HFFc6 (cell line): ENCODE measurements around the gene CAV1. TPM values are rescaled to one million over a fixed set of nuclear protein-coding genes. Genes with fewer than 3 reads are reported as not detected.

Source experiments
- DNase-seq: peaks from one replicate; pipeline ENCODE4 v3.0.0-alpha.2; 2018
- H3K27ac Mint-ChIP-seq: 2 replicates; pipeline ENCODE4 v1.8.0; 2020; ENCODE audit warnings: mild to moderate bottlenecking, mixed read lengths
- H3K27me3 Mint-ChIP-seq: 2 replicates; pipeline ENCODE4 v1.8.0; 2021; ENCODE audit warnings: mild to moderate bottlenecking, moderate library complexity, mixed read lengths; ENCODE audit not compliant: insufficient read depth
- H3K36me3 Mint-ChIP-seq: 2 replicates; pipeline ENCODE4 v1.8.0; 2021; ENCODE audit warnings: low read depth, mixed read lengths
- H3K4me1 Mint-ChIP-seq: 2 replicates; pipeline ENCODE4 v1.8.0; 2020; ENCODE audit warnings: low read depth, mixed read lengths
- H3K4me3 Mint-ChIP-seq: 2 replicates; pipeline ENCODE4 v1.8.0; 2020; ENCODE audit warnings: mild to moderate bottlenecking, moderate library complexity, mixed read lengths
- H3K9me3 Mint-ChIP-seq: 2 replicates; pipeline ENCODE4 v1.8.0; 2020; ENCODE audit warnings: mild to moderate bottlenecking, mixed read lengths
- total RNA-seq, 6 experiments: library from RNA; stranded (reverse); fragmentation: NEBNext Ultra II Directional; extraction: Animal tissue kit (Norgen Biotek cat#: 25700); gene quantifications; 2 replicates in 1 of 6; 3 replicates in 5 of 6; pipeline ENCODE4 v1.2.3, GENCODE V29; 2021
- TF ChIP-seq, protein P1 (sequence below): fragments of 200-600 bp; sonication (generic); IDR thresholded peaks from 2 replicates; pipeline ENCODE4 v1.5.0; 2021; ENCODE audit warnings: antibody characterized with exemption, mild to moderate bottlenecking

Gene CAV1
- total RNA-seq, 6 experiments from 2014 or later, result 938 to 1,171 (median 1,076) TPM

DNA sequence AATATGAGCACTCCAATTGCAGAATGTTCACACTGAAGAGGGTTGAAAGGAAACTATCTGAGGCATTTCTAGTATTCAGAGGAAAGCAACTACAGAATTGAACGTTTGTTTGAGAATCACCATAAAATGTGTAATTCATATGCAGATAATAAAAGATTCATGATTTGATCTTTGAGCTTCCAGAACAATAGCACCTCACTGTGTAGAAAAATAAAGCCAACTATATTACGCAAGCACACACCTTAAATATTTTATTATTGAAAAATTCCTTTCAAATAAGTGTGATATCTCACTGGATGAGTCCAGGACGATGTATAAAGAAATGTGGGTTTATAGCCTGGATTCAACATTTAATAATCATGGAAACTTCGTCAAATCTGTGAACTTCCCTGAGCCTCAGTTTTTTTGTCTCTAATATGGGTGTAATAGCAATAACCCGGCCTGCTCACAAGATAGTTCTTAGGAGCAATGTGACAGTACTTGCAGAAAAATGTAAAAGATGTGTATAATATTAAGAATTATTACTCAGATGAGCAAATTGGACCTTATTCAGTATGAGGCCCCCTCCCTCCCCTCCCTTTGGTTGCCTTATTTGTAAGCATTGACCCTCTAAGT, 36.8 kb upstream of the CAV1 start:
- Mint-ChIP-seq H3K4me1 (peaks cover 47% of the 10 kb centered on the region), H3K27me3 (peaks cover 2% of the 10 kb centered on the region; the same call in 1 of the 2 replicates), H3K36me3 (no peaks in the 10 kb centered on the region), H3K9me3 (no peaks in the 10 kb centered on the region), H3K27ac (no peak overlapping the region), H3K4me3 (no peak overlapping the region)
- TF ChIP-seq, protein P1, sequence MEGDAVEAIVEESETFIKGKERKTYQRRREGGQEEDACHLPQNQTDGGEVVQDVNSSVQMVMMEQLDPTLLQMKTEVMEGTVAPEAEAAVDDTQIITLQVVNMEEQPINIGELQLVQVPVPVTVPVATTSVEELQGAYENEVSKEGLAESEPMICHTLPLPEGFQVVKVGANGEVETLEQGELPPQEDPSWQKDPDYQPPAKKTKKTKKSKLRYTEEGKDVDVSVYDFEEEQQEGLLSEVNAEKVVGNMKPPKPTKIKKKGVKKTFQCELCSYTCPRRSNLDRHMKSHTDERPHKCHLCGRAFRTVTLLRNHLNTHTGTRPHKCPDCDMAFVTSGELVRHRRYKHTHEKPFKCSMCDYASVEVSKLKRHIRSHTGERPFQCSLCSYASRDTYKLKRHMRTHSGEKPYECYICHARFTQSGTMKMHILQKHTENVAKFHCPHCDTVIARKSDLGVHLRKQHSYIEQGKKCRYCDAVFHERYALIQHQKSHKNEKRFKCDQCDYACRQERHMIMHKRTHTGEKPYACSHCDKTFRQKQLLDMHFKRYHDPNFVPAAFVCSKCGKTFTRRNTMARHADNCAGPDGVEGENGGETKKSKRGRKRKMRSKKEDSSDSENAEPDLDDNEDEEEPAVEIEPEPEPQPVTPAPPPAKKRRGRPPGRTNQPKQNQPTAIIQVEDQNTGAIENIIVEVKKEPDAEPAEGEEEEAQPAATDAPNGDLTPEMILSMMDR, result no peak
- no peak for DNase-seq

DNA sequence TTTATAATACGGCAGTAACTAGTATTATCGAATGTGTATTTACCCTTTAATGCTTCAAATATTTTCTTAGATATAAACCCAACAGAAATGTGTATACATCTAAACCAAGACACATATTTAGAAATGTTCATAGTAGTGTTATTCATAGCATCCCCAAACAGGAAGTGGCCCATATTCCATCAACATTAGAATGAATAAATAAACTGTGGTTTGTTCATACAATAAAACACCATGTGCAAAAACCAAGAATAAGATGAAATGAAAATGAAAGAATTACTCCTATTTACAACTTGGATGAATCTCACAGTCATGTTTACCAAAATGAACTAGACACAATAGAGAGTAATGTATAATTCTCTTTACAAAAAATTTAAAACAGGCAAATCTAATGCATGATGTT, 34.5 kb upstream of the CAV1 start:
- DNase-seq, result no peak
- TF ChIP-seq, protein P1, result no peak
- H3K27me3 Mint-ChIP-seq, result no peaks in the 10 kb centered on the region
- no peak overlapping the region for H3K27ac Mint-ChIP-seq
- no peaks in the 10 kb centered on the region for H3K9me3 Mint-ChIP-seq
- peaks cover 41% of the 10 kb centered on the region for H3K4me1 Mint-ChIP-seq
- no peaks in the 10 kb centered on the region for H3K36me3 Mint-ChIP-seq
- no peak overlapping the region for H3K4me3 Mint-ChIP-seq

DNA sequence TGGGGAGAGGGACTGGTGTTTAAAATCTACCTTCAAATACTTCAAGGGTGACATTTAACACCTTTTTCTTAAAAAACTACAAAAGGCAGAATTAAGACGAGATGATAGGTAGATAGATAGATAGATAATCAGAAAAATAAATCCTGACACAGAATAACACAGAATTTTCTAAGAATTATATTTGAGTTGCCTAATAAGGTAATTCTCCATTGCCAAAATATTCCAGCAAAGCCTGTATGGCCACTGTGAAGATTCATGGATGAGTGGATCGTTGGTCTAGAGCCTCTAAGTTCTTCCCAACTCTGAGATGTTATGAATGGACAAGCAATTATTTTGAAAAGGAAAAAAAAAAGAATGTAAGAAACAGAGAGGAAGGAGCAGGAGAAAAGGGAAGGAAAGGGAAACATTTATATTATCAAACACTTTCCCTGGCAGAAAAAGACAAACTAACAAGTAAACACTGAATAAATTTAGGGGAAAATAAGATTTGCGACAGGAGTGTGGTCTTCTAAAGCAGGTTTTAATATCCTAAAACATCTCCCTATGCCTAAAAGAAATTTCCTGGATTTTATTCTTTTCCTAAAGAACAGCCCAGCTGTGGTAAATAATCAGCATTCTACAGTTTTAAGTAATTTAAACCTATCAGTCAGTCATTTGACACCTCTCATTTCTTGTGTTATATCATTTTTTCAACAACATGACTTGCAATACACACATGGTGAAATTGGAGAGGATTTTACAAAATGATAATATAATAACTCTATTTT, 32.8 kb upstream of the CAV1 start:
- no peaks in the 10 kb centered on the region for H3K27me3 Mint-ChIP-seq
- H3K4me1 Mint-ChIP-seq, result peaks cover 45% of the 10 kb centered on the region
- H3K4me3 Mint-ChIP-seq, result no peak overlapping the region
- H3K27ac Mint-ChIP-seq, result no peak overlapping the region; the same call in 1 of the 2 replicates
- no peaks in the 10 kb centered on the region for H3K9me3 Mint-ChIP-seq
- H3K36me3 Mint-ChIP-seq, result no peaks in the 10 kb centered on the region; the same call in 1 of the 2 replicates
- TF ChIP-seq, protein P1, result no peak
- no peak for DNase-seq

DNA sequence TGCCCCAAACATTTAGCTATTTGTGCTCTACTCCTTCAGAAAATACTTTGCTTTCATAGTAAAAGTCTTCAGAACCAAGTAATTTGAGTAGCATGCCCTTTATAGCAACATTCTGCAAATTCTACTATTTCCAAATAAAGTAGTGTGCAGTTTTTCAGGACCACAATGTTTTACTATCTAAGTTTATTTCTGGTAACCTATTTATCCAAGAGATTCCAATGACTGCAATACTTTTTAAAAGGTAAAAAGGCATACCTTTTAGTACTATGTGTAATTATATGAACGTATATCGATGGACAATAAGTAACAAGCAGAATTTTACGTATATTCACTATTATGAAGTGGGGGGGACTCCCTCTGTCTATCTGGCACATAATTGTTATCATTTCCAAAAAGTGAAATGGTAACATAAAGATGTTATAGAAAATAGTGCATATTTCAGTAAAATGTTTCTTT, 32.2 kb upstream of the CAV1 start:
- TF ChIP-seq, protein P1, result no peak
- Mint-ChIP-seq H3K9me3 (no peaks in the 10 kb centered on the region), H3K4me1 (peaks cover 50% of the 10 kb centered on the region), H3K27me3 (no peaks in the 10 kb centered on the region), H3K27ac (no peak overlapping the region), H3K36me3 (no peaks in the 10 kb centered on the region; the same call in 1 of the 2 replicates), H3K4me3 (no peak overlapping the region)
- DNase-seq, result no peak

DNA sequence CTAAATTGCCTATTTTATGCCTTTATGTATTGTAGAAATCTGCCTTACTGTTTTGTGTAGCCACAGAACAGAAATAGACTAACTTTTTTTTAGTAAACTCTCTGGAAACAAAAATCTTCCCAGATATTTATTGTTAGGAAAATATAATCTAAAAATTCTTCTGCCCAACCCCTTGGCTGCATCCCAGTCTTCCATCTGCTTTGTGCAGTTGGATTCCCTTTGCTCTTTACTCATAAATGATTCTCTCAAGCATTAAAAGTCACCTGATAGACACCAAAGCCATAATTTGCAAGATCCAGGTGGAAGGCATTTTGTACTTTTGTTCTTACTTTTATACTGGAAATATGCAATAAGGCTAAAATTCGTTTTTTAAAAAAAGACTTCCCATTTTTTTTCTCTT, 31.4 kb upstream of the CAV1 start:
- no peak for DNase-seq
- Mint-ChIP-seq H3K36me3 (no peaks in the 10 kb centered on the region; the same call in 1 of the 2 replicates), H3K27ac (no peak overlapping the region), H3K4me3 (no peak overlapping the region), H3K27me3 (no peaks in the 10 kb centered on the region), H3K4me1 (peaks cover 58% of the 10 kb centered on the region), H3K9me3 (no peaks in the 10 kb centered on the region)
- TF ChIP-seq, protein P1, result no peak
